OCI-LY3 (cell line): ENCODE measurements around the gene MB21D2.

Experiments used
- H2AFZ ChIP-seq: fragments of 200-600, 300-600 bp; shearing (Covaris generic); 2 replicates; pipeline ENCODE4 v1.6.0; 2014; ENCODE audit warnings: antibody characterized with exemption, low read depth, low read length
- H3K27ac ChIP-seq: fragments of 200-600, 300-600 bp; sonication (generic); 2 replicates; pipeline ENCODE4 v1.5.1; 2014; ENCODE audit warnings: mild to moderate bottlenecking, low read length, moderate library complexity, mixed read lengths
- H3K27me3 ChIP-seq: fragments of 200-600, 300-600 bp; sonication (generic); 2 replicates; pipeline ENCODE4 v1.6.1; 2014; ENCODE audit warnings: low read depth, low read length, mixed read lengths
- H3K36me3 ChIP-seq: fragments of 200-600, 300-600 bp; sonication (generic); replicated peaks from 2 replicates; pipeline ENCODE3; 2014; ENCODE audit warnings: low read depth, low read length, mixed read lengths
- H3K4me1 ChIP-seq: fragments of 300-600, 200-600 bp; sonication (generic); 2 replicates; pipeline ENCODE4 v1.6.1; 2014; ENCODE audit warnings: low read length, mixed read lengths
- H3K4me2 ChIP-seq: fragments of 200-600, 300-600 bp; sonication (generic); 2 replicates; pipeline ENCODE4 v1.6.1; 2014; ENCODE audit warnings: low read length, mixed read lengths
- H3K4me3 ChIP-seq: fragments of 300-600, 200-600 bp; sonication (generic); 2 replicates; pipeline ENCODE4 v1.5.1; 2014; ENCODE audit warnings: antibody characterized with exemption, mild to moderate bottlenecking, low read length, moderate library complexity
- H3K79me2 ChIP-seq: fragments of 300-600, 200-600 bp; shearing (Covaris generic); 2 replicates; pipeline ENCODE4 v1.6.1; 2014; ENCODE audit warnings: mild to moderate bottlenecking, low read length, mixed read lengths
- H3K9ac ChIP-seq: fragments of 300-600, 200-600 bp; shearing (Covaris generic); 2 replicates; pipeline ENCODE4 v1.6.0; 2014; ENCODE audit warnings: mild to moderate bottlenecking, low read length, moderate library complexity
- H3K9me3 ChIP-seq: fragments of 200-600, 300-600 bp; shearing (Covaris generic); 2 replicates; pipeline ENCODE4 v1.6.1; 2014; ENCODE audit warnings: low read length, mixed read lengths; ENCODE audit not compliant: insufficient read depth
- H4K20me1 ChIP-seq: fragments of 200-600, 300-600 bp; sonication (generic); 2 replicates; pipeline ENCODE4 v1.6.1; 2016; ENCODE audit warnings: low read length, mixed read lengths; ENCODE audit not compliant: insufficient read depth
- EZH2phosphoT487 ChIP-seq: fragments of 200-600 bp; shearing (Covaris generic); IDR thresholded peaks from 2 replicates; pipeline ENCODE4 v1.6.1; 2018; ENCODE audit warnings: antibody characterized with exemption, mixed run types, low read depth
- TF ChIP-seq, protein P1 (sequence below): fragments of 200-600, 300-600 bp; sonication (generic); IDR thresholded peaks from 2 replicates; pipeline ENCODE4 v1.5.1; 2014; ENCODE audit warnings: antibody characterized with exemption, low read length, low read depth

MB21D2 gene

DNA sequence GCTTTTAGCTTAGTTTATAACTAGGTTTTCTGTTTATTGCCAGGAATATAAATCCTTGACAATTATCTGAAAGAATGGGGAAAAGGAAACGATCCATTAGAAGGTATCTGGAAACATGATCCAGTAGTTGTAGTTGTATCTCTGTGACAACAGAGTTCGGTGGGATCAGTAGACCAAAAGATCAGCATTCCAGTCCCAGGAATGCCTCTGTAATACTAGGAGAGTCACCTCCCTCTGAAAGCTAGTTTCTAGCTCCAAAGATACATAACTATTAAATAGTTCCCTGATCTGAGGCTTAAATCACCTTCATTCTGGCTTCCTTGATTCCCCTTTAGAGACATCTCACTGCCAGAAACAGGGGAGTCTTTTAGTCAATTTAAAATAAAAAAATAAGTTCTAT lies 34.1 kb downstream of the MB21D2 start:
- no peaks in the 10 kb centered on the region for H3K36me3 ChIP-seq
- no peaks in the 10 kb centered on the region for H3K27me3 ChIP-seq
- TF ChIP-seq EZH2phosphoT487 = no peak
- TF ChIP-seq, protein P1, sequence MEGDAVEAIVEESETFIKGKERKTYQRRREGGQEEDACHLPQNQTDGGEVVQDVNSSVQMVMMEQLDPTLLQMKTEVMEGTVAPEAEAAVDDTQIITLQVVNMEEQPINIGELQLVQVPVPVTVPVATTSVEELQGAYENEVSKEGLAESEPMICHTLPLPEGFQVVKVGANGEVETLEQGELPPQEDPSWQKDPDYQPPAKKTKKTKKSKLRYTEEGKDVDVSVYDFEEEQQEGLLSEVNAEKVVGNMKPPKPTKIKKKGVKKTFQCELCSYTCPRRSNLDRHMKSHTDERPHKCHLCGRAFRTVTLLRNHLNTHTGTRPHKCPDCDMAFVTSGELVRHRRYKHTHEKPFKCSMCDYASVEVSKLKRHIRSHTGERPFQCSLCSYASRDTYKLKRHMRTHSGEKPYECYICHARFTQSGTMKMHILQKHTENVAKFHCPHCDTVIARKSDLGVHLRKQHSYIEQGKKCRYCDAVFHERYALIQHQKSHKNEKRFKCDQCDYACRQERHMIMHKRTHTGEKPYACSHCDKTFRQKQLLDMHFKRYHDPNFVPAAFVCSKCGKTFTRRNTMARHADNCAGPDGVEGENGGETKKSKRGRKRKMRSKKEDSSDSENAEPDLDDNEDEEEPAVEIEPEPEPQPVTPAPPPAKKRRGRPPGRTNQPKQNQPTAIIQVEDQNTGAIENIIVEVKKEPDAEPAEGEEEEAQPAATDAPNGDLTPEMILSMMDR = no peak
- H3K27ac ChIP-seq = no peak overlapping the region
- H3K9me3 ChIP-seq = no peaks in the 10 kb centered on the region
- H3K4me3 ChIP-seq = no peak overlapping the region
- H3K4me1 ChIP-seq = no peaks in the 10 kb centered on the region
- H3K79me2 ChIP-seq = no peaks in the 10 kb centered on the region
- H2AFZ ChIP-seq = no peak overlapping the region
- H3K4me2 ChIP-seq = no peak overlapping the region
- no peaks in the 10 kb centered on the region for H4K20me1 ChIP-seq
- H3K9ac ChIP-seq = no peak overlapping the region

DNA sequence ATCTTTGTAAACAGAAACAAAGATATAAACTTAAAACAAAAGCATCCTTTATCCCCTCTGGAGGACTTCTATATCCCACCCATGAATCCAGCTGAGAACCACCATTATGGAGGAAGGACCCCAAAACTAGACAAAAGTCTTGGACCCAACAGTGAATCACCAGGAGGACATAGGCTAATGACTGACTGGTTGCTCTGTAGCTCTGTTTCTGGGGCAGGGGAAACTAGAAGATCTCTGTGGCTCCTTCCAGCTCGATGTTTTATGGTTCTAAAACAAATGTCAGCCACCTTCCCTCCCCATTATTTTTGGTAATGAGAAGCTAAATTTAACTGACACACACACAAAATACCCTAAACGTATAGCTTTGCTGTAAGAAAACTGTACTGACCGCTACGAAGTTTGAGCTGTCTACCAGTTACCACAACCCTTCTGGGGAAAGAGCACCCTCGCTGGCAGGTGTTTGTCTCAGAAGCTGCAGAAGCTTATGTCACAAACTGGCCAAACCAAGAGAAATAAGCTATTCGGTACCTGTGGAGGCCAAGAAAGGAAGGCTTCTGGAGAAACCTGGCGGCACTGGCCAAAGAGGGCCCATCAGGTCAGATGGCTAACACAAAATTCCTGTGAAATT lies 36.4 kb downstream of the MB21D2 start:
- Histone ChIP-seq H4K20me1 (no peaks in the 10 kb centered on the region), H2AFZ (no peak overlapping the region), H3K4me1 (no peaks in the 10 kb centered on the region), H3K9ac (no peak overlapping the region), H3K36me3 (no peaks in the 10 kb centered on the region), H3K4me3 (no peak overlapping the region), H3K4me2 (no peak overlapping the region), H3K27me3 (peaks cover under 1% of the 10 kb centered on the region; the same call in 1 of the 2 replicates), H3K9me3 (no peaks in the 10 kb centered on the region), H3K27ac (no peak overlapping the region), H3K79me2 (no peaks in the 10 kb centered on the region)
- no peak for TF ChIP-seq EZH2phosphoT487
- TF ChIP-seq, protein P1 = no peak

DNA sequence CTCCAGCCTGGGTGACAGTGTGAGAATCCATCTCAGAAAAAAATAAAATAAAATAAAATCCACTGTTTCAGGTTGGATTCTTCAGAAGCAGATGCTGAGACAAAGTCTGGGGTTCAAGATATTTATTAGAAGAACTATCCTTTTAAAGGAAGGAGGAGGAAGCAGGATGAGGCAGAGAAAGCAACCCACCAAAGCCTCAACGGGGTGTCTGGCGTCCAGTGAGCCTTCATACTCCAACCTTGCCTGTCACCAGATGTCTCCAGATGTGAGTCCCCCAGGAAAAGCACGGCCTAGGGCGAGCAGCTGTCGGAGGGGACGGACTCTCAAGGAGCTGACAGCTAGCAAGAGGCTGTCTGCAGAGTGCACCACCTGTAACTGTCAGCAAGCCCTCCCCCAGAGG lies 37.3 kb downstream of the MB21D2 start:
- H3K27ac ChIP-seq = no peak overlapping the region
- no peak overlapping the region for H3K9ac ChIP-seq
- no peaks in the 10 kb centered on the region for H3K79me2 ChIP-seq
- H2AFZ ChIP-seq = no peak overlapping the region
- TF ChIP-seq, protein P1 = no peak
- no peak for TF ChIP-seq EZH2phosphoT487
- H3K9me3 ChIP-seq = no peaks in the 10 kb centered on the region
- H3K4me3 ChIP-seq = no peak overlapping the region
- H3K4me2 ChIP-seq = no peak overlapping the region
- no peaks in the 10 kb centered on the region for H3K36me3 ChIP-seq
- peaks cover 8% of the 10 kb centered on the region for H3K27me3 ChIP-seq
- H4K20me1 ChIP-seq = no peaks in the 10 kb centered on the region
- no peaks in the 10 kb centered on the region for H3K4me1 ChIP-seq

DNA sequence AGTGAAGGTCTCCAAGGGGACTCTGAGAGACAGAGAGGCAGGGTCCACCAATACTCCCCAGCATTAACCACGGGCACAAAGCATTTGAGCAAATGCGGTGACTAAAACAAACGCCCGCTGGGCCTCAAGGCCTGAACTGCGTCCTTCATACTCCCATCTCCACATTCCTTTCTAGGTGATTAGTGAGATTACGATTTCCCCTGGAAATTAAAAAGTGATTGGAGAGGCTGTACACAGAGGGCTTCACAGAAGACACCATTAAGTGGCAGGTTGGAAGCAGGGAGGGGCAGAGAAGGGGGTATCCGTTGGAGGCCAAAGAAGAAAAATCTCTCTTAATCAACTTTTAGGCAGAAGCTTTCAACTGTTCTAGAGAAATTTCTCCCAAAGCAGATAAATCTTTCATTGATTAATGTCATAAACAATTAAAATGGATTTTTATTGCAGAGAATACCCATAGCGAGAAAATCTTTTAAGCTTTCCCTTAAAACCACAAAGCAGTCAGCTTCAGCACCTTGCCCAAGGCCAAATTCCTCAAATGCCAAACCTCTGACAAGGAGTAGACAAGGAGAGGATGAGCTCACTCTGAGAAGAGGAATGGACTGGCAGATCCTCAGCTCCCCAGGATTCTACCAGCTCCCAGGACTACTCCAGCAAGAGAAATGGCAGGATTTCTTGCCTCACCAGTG lies 38.2 kb downstream of the MB21D2 start:
- no peaks in the 10 kb centered on the region for H3K79me2 ChIP-seq
- no peak overlapping the region for H3K27ac ChIP-seq
- TF ChIP-seq, protein P1 = no peak
- TF ChIP-seq EZH2phosphoT487 = no peak
- H4K20me1 ChIP-seq = no peaks in the 10 kb centered on the region
- H3K4me1 ChIP-seq = no peaks in the 10 kb centered on the region
- no peak overlapping the region for H2AFZ ChIP-seq
- H3K36me3 ChIP-seq = no peaks in the 10 kb centered on the region
- no peaks in the 10 kb centered on the region for H3K9me3 ChIP-seq
- H3K4me2 ChIP-seq = no peak overlapping the region
- H3K27me3 ChIP-seq = peaks cover 9% of the 10 kb centered on the region
- no peak overlapping the region for H3K9ac ChIP-seq
- no peak overlapping the region for H3K4me3 ChIP-seq
